IPS DF 4.7 (cell line): ENCODE measurements around the gene ZBTB47.

Source experiments
- DNase-seq: peaks from one replicate; pipeline ENCODE4 v3.0.0-alpha.2; 2013; ENCODE audit warnings: low spot score; ENCODE audit errors: extremely low read depth

Gene ZBTB47

GRCh38 chr3:42653560-42654330, at the start of gene ZBTB47:
Gene ZBTB47, plus strand, starts transcription at chr3:42653697. Its CDS starts 4,659 bp downstream, at chr3:42658356.
- no peak for DNase-seq

DNA sequence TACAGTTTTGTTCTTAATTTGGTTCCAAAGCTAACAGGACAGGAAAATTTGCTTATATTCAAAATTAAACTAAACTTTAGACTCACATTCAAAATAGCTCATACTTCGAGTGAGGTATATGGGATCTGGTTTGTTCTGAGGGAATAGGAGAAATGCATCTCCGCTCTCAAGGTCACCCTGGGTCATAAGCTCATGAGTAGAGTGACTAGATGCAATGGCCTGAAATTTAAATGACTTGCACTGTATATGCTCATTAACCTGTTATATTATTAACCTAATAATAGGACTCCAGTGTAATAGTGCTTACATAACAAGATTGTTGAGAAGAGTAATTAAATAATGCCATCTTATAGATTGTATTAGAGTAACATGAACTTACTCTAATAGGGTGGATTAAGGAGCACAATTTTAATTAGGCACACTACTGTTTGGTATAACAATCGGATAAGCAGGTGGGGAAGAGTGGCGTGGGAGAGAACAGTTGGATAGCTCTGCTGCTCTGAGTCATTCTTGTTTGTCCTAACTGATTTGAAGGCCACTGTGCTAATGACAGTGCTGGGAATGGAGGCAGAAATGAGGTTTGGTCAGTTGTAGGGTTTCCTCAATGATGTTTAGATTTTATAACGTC, 47.8 kb upstream of the ZBTB47 start:
- no peak for DNase-seq

- DNase-seq: no peak
These were observed 44.9 kb upstream of the ZBTB47 start for GRCh38 chr3:42608581-42608980.

DNA sequence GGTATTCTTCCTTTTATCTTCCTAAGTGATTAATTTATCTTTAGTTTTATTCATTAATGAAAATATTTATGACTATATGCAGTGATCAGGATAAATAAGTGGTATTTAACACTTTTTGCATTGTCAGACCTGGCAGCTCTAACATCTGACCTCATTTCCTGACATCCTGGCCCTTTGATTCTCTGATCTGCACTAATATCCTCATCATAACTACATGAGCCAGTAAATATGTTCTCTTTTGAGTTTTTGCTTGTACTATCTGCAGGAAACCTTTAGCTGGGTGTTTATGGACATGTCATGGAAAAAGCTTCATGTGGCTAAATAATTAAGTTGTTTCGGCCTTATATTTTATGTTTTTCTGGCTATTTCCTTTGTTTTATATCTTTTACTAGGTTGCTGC, 42.5 kb upstream of the ZBTB47 start:
- DNase-seq: no peak

DNA sequence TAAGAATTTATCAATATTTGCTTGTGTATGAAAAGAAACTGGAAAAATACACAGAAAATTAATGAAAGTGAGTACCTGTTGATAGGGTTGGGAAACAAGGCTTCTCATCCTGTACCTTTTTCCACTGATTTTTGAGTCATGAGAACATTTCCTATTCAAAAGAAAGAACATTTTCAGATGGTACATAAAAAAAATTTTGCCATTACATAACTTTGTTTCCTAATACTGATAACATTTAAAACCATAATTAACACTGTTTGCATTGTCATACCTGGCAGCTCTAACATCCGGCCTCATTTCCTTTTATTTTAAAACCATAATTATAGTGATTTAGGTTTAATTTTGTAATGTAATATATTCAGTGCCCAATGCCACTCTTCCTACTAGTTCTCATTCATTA, 41.3 kb upstream of the ZBTB47 start:
- DNase-seq: no peak

- DNase-seq: no peak
These were observed 40.6 kb upstream of the ZBTB47 start for GRCh38 chr3:42612928-42613327.

DNA sequence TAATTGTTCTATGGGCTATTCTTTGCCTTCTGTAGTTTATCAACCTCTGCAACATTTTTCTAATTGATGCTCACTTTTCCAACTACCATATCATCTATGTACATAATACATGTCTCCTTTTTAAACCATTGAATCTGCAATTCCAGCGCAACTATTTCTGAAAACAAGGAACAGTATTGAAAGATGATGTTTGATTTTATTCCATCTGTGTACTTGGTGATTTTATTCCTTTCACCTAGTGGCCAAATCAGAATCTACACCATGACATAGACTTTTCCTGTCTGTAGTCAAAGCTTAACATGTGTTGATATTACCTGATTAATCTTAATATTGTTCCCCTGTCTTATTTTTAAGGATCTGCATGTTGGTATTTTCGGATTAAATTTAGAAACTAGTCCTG, 40.0 kb upstream of the ZBTB47 start:
- DNase-seq: no peak

- no peak for DNase-seq
These were observed 21.9 kb upstream of the ZBTB47 start for GRCh38 chr3:42631620-42632019.

DNA sequence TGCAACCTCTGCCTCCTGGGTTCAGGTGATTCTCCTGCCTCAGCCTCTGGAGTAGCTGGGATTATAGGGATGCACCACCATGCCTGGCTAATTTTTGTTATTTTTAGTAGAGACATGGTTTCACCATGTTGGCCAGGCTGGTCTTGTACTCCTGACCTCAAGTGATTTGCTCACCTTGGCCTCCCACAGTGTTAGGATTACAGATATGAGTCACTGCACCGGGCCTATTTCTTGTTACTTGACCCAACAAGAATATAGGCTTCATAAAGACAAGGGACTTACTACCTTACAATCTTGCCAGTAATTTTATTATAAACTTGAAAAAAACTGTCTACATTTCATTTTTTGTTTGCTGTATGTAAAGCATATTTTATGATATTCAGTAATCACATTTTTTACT, 21.4 kb upstream of the ZBTB47 start:
- DNase-seq: no peak

- DNase-seq: no peak
These were observed 20.0 kb upstream of the ZBTB47 start for GRCh38 chr3:42633544-42633943.

DNA sequence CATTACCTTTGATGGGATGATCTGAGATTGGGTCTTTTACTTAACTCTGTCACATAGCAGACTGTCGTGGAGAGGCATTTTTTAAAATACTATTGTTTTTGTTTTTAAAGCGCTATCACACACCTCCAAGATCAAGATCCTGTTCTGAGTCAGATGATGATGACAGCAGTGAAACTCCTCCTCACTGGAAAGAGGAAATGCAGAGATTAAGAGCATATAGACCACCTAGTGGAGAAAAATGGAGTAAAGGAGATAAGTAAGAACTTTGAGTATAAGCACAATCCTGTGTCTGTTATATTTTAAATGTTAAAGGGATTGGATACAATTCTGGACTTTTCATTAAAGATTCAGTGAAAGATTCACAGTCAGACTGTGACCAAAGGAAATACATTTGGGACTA, 18.4 kb upstream of the ZBTB47 start:
- no peak for DNase-seq

GRCh38 chr3:42637001-42637400, 16.5 kb upstream of the ZBTB47 start:
- DNase-seq: no peak

- DNase-seq: no peak
These were observed 15.1 kb upstream of the ZBTB47 start for GRCh38 chr3:42638339-42638842.

GRCh38 chr3:42639192-42639591, 14.3 kb upstream of the ZBTB47 start:
- DNase-seq: no peak

DNA sequence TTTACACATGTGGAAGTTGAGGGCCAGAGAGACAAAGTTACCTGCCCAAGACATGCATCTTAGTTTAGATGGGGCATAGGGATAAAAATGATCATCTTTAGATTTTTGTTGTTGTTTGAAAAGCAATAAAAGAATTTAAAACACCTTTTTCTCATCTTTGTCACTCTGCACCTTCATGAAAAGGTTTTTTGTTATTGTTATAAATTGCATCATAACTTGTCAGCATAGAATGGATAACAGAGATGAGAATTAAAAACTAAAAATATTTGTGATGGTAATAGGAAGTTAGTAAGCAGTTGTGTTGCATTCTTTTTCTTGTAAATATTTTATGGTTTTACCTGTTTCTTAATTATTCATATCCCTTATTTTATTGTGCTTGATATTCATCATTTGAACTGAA, 13.4 kb upstream of the ZBTB47 start:
- DNase-seq: no peak

- no peak for DNase-seq
These were observed 12.6 kb upstream of the ZBTB47 start for GRCh38 chr3:42640771-42641370.

DNA sequence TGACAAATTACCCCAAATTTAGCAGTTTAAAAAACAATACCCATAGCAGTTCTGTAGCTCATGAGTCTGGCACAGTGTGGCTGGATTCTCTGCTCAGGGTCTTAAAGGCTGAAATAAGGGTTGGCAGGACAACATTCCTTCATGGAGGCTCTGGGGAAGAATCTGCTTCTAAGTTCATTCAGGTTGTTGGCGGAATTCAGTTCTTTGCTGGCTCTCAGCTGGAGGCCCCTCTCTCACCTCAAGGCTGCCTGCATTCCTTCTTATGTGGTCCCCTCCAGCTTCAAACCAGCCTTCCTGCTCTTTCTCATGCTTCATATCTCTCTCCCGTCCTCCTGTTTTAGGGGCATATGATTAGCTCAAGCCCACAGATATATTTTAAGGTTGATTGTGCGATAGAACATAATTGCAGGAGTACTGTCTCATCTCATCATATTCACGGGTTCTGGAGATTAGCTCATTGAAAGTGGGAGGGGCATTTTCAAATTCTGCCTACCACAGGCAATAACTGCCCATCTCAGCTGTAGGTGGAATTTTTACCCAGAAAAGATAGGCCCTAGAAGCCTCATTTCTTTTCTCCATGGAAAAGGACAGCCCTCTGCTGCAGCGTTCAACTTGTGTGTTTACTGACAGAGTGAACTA, 5.6 kb upstream of the ZBTB47 start:
- peak; percentile 66 for DNase-seq

DNA sequence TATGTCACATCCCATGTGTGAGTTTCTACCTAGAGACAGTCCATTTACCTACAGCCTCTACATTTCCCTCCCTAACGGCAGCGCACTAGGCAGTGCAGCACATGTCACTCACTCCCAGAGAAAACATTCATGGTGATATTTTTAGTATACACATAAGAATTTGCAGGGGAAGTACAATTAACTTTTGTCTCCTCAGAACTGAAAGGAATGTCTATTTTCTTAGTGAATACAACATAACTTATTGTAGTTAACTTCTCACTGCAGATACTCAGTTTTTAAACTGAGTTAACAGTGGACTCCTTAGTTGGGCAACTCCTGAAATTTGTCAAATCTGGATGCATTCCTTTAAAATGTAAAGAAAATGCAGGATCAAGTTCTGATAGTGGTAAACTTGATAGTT, 4.5 kb upstream of the ZBTB47 start:
- DNase-seq: no peak

- no peak for DNase-seq
These were observed 3.7 kb upstream of the ZBTB47 start for GRCh38 chr3:42649783-42650182.

GRCh38 chr3:42651248-42652091, 2.0 kb upstream of the ZBTB47 start:
- no peak for DNase-seq

DNA sequence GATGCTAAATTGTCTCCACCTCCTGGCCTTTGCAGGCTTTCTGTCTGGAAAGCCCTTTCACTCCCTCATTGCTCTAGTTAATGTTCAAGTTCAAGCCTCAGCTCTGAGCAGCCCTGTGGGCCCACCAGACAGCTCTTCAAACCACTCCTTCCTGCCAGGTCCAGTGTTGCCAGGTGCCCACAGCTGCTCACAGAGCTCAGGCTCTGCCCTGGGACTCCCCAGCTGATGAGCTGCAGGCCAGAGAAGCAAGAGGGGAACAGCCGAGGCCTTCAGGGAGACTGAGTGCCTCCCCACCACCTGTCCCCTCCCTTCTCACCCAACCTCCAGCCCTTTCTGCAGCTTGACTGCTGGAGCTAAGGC, 1.3 kb upstream of the ZBTB47 start:
- DNase-seq: no peak
